ENCODE results near the gene ARVCF. TPM values are rescaled to one million over a fixed set of nuclear protein-coding genes. Genes with fewer than 3 reads are reported as not detected.

The ARVCF gene
- polyA plus RNA-seq, 1 of the 3 experiments (the other 2 are of a cell fraction), result 27.4 TPM

DNA sequence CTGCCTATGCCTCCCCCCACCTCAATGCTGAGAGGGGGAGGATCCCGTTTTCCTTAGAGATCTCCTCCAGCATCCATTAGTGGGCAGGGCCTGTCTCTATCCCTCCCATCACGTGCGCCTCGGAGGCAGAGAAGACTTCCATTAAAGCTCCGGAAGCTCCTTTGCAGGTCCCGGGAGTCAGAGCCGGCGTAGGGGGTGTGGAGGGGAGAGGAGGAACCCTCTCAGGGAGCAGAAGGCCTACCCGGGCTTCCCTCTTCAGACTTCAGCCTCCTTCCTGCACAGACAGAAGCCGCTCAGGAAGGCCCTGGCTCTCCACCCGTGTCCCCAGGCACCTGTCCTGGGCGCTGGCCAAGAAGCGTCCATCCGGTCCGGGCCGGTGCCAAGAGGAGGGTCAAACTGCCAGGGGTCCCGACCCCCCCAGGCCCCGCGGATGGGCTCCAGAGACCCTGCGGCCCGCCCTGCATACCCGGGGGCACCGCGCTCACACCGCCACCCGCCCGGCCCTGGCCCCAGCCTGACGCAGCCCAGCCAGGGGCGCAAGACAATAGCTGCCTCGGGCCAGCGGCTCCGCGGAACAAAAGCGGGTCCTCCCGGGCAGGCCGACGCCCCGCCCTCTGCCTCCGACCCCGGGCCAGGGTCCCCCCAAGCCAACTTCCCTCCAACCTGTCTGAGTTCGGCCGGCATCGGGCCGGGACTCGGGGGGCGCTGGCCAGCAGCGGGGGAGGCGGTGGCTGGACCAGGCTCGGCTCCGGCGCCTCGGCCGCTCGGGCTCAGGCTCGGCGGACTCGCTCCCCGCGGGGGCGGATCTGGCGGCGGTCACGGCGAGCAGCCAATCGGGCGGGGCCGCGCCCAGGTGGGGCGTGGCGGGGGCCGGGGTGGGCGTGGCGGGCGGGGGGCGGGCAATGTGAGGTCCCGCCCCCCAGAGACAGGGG, 29.9 kb downstream of the ARVCF start:
- WGBS (ENCODE audit: low lambda C conversion rate), result 6% methylated on average over 23 of the region's 76 CpGs
- DNase-seq, result peak; percentile 99
- TF ChIP-seq NRF1 (IDR thresholded peaks at IDR 0.05; ENCODE audit: low read depth, low read length), result no peak
- TF ChIP-seq, protein P1, sequence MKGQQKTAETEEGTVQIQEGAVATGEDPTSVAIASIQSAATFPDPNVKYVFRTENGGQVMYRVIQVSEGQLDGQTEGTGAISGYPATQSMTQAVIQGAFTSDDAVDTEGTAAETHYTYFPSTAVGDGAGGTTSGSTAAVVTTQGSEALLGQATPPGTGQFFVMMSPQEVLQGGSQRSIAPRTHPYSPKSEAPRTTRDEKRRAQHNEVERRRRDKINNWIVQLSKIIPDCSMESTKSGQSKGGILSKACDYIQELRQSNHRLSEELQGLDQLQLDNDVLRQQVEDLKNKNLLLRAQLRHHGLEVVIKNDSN (IDR thresholded peaks at IDR 0.05; ENCODE audit: borderline replicate concordance, low read depth), result peak; percentile 83
- TF ChIP-seq FOXM1 (IDR thresholded peaks at IDR 0.05; ENCODE audit: low read depth), result no peak
- TF ChIP-seq, protein P2, sequence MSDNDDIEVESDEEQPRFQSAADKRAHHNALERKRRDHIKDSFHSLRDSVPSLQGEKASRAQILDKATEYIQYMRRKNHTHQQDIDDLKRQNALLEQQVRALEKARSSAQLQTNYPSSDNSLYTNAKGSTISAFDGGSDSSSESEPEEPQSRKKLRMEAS (IDR thresholded peaks at IDR 0.05; ENCODE audit: low read depth), result 0 out of 2 replicates have a peak, but pooled peaks have one; percentile 24
- peak; percentile 38 for TF ChIP-seq NFIC (IDR thresholded peaks at IDR 0.05; ENCODE audit: borderline replicate concordance)
- no peak for TF ChIP-seq GABPA (IDR thresholded peaks at IDR 0.05; ENCODE audit: low read depth)
- peak; percentile 58; the same call in 1 of the 2 replicates for TF ChIP-seq YY1 (IDR thresholded peaks at IDR 0.05; ENCODE audit: low read depth)
- TF ChIP-seq JUND (IDR thresholded peaks at IDR 0.05), result no peak
- TF ChIP-seq ELF1 (IDR thresholded peaks at IDR 0.05), result no peak
- TF ChIP-seq, protein P3, sequence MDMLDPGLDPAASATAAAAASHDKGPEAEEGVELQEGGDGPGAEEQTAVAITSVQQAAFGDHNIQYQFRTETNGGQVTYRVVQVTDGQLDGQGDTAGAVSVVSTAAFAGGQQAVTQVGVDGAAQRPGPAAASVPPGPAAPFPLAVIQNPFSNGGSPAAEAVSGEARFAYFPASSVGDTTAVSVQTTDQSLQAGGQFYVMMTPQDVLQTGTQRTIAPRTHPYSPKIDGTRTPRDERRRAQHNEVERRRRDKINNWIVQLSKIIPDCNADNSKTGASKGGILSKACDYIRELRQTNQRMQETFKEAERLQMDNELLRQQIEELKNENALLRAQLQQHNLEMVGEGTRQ (IDR thresholded peaks at IDR 0.05; ENCODE audit: borderline replicate concordance, low read depth, low read length), result peak; percentile 64
- TF ChIP-seq EP300 (IDR thresholded peaks at IDR 0.05; ENCODE audit: borderline replicate concordance in 1 of 2, low read depth in 1 of 2, low read length in 1 of 2), result no peak
- TF ChIP-seq, protein P4, sequence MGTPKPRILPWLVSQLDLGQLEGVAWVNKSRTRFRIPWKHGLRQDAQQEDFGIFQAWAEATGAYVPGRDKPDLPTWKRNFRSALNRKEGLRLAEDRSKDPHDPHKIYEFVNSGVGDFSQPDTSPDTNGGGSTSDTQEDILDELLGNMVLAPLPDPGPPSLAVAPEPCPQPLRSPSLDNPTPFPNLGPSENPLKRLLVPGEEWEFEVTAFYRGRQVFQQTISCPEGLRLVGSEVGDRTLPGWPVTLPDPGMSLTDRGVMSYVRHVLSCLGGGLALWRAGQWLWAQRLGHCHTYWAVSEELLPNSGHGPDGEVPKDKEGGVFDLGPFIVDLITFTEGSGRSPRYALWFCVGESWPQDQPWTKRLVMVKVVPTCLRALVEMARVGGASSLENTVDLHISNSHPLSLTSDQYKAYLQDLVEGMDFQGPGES (IDR thresholded peaks at IDR 0.05; ENCODE audit: low read depth, low read length), result no peak
- no peak for TF ChIP-seq GATA2 (CRISPR knock-in tag; IDR thresholded peaks at IDR 0.05)
- TF ChIP-seq EZH2phosphoT487 (IDR thresholded peaks at IDR 0.05; ENCODE audit: borderline replicate concordance, low read depth), result no peak
- no peak for TF ChIP-seq RXRA (IDR thresholded peaks at IDR 0.05; ENCODE audit: borderline replicate concordance, low read depth)
- no peak for TF ChIP-seq MEF2A (IDR thresholded peaks at IDR 0.05; ENCODE audit: borderline replicate concordance, low read depth)
- TF ChIP-seq TEAD4 (IDR thresholded peaks at IDR 0.05; ENCODE audit: borderline replicate concordance, insufficient read depth), result no peak
- TF ChIP-seq POLR2AphosphoS5 (IDR thresholded peaks at IDR 0.05; ENCODE audit: low read depth, low read length), result peak; percentile 53; the same call in 1 of the 2 replicates
- TF ChIP-seq FOXJ3 (CRISPR knock-in tag; IDR thresholded peaks at IDR 0.05), result no peak
- TF ChIP-seq, protein P5, sequence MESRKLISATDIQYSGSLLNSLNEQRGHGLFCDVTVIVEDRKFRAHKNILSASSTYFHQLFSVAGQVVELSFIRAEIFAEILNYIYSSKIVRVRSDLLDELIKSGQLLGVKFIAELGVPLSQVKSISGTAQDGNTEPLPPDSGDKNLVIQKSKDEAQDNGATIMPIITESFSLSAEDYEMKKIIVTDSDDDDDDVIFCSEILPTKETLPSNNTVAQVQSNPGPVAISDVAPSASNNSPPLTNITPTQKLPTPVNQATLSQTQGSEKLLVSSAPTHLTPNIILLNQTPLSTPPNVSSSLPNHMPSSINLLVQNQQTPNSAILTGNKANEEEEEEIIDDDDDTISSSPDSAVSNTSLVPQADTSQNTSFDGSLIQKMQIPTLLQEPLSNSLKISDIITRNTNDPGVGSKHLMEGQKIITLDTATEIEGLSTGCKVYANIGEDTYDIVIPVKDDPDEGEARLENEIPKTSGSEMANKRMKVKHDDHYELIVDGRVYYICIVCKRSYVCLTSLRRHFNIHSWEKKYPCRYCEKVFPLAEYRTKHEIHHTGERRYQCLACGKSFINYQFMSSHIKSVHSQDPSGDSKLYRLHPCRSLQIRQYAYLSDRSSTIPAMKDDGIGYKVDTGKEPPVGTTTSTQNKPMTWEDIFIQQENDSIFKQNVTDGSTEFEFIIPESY (IDR thresholded peaks at IDR 0.05; ENCODE audit: borderline replicate concordance, low read depth), result no peak
- no peak for TF ChIP-seq CHD2 (IDR thresholded peaks at IDR 0.05; ENCODE audit: low read length, partially characterized antibody)
- no peak for TF ChIP-seq TCF12 (IDR thresholded peaks at IDR 0.05)
- TF ChIP-seq, protein P6, sequence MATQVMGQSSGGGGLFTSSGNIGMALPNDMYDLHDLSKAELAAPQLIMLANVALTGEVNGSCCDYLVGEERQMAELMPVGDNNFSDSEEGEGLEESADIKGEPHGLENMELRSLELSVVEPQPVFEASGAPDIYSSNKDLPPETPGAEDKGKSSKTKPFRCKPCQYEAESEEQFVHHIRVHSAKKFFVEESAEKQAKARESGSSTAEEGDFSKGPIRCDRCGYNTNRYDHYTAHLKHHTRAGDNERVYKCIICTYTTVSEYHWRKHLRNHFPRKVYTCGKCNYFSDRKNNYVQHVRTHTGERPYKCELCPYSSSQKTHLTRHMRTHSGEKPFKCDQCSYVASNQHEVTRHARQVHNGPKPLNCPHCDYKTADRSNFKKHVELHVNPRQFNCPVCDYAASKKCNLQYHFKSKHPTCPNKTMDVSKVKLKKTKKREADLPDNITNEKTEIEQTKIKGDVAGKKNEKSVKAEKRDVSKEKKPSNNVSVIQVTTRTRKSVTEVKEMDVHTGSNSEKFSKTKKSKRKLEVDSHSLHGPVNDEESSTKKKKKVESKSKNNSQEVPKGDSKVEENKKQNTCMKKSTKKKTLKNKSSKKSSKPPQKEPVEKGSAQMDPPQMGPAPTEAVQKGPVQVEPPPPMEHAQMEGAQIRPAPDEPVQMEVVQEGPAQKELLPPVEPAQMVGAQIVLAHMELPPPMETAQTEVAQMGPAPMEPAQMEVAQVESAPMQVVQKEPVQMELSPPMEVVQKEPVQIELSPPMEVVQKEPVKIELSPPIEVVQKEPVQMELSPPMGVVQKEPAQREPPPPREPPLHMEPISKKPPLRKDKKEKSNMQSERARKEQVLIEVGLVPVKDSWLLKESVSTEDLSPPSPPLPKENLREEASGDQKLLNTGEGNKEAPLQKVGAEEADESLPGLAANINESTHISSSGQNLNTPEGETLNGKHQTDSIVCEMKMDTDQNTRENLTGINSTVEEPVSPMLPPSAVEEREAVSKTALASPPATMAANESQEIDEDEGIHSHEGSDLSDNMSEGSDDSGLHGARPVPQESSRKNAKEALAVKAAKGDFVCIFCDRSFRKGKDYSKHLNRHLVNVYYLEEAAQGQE (IDR thresholded peaks at IDR 0.05; ENCODE audit: low read depth, low read length), result 0 out of 2 replicates have a peak, but pooled peaks have one; percentile 34
- no peak for TF ChIP-seq RAD21 (IDR thresholded peaks at IDR 0.05; ENCODE audit: low read length)

More for the DNA sequence above, 29.9 kb downstream of the ARVCF start:
- H3K27me3 ChIP-seq (ENCODE audit: insufficient read depth), result no peaks in the 10 kb centered on the region
- H4K20me1 ChIP-seq (ENCODE audit: insufficient read depth), result peaks cover 20% of the 10 kb centered on the region
- peaks cover 14% of the 10 kb centered on the region; the same call in 1 of the 2 replicates for H3K79me2 ChIP-seq (ENCODE audit: insufficient read depth)
- H3K27ac ChIP-seq (ENCODE audit: low read depth in 2 of 2, low read length in 1 of 2), result peak overlapping the region; percentile 36 to 87; a peak in 3 of 4 replicates
- H3F3A ChIP-seq (replicated peaks; ENCODE audit: insufficient read depth), result no peaks in the 10 kb centered on the region
- peaks cover 17 to 70% of the 10 kb centered on the region in 2 experiments; a peak in 3 of 4 replicates for H3K4me1 ChIP-seq (ENCODE audit: control insufficient read depth in 1 of 2, insufficient read depth in 2 of 2, low read depth in 1 of 2, low read length in 1 of 2)
- ChIA-PET CTCF (interaction anchor here (1.0 to 16.4 kb wide), 3 partner anchors 16 to 25 kb away, joined by 4 to 224 read pairs (median 5); no protein-coding TSS in a partner anchor), POLR2A (interaction anchor here (0.6 to 1.4 kb wide), 10 partner anchors 9 to 35 kb away, joined by 3 to 10 read pairs (median 5); partner anchors contain the start of gene TANGO2)
- peak overlapping the region; percentile 83 to 87 for H3K4me3 ChIP-seq (ENCODE audit: low read depth in 2 of 2, low read length in 1 of 2)
- peak overlapping the region; percentile 63; the same call in 1 of the 2 replicates for H2AFZ ChIP-seq (ENCODE audit: low read depth)
- H3K36me3 ChIP-seq (replicated peaks in 1 of 2; ENCODE audit: control insufficient read depth in 1 of 2, insufficient read depth in 2 of 2, low read length in 1 of 2), result no peaks in the 10 kb centered on the region
- no peaks in the 10 kb centered on the region for H3K9me3 ChIP-seq
- H3K9me2 ChIP-seq, result no peaks in the 10 kb centered on the region
- peak overlapping the region; percentile 89 for H3K9ac ChIP-seq
- H3K4me2 ChIP-seq, result peak overlapping the region; percentile 100

All from SK-N-SH (cell line).